DND-41 (cell line): ENCODE results near the gene OBI1.

Source experiments
- ATAC-seq: fragments of 200-7000 bp; cut with Tn5 transposase; 3 replicates; pipeline ENCODE4 v1.9.1; 2021; ENCODE audit warnings: low read depth; ENCODE audit not compliant: insufficient read depth
- DNase-seq: peaks from one replicate; pipeline ENCODE4 v3.0.0-alpha.2; 2020
- H2AFZ ChIP-seq: 2 replicates; pipeline ENCODE4 v1.6.0; 2012; ENCODE audit warnings: low read depth, low read length
- H3K27ac ChIP-seq: 2 replicates; pipeline ENCODE4 v1.5.1; 2012; ENCODE audit warnings: low read length, inconsistent platforms
- H3K27me3 ChIP-seq: fragments of 200-600 bp; sonication (generic); 2 replicates; pipeline ENCODE4 v1.6.0; 2012; ENCODE audit warnings: low read length, mild to moderate bottlenecking, inconsistent platforms; ENCODE audit not compliant: insufficient read depth, poor library complexity
- H3K36me3 ChIP-seq: 2 replicates; pipeline ENCODE4 v1.5.1; 2012; ENCODE audit warnings: low read length, inconsistent platforms; ENCODE audit not compliant: insufficient read depth
- H3K4me1 ChIP-seq: 2 replicates; pipeline ENCODE4 v1.5.1; 2012; ENCODE audit warnings: mild to moderate bottlenecking, low read length; ENCODE audit not compliant: insufficient read depth
- H3K4me2 ChIP-seq: 2 replicates; pipeline ENCODE4 v1.6.0; 2012; ENCODE audit warnings: mild to moderate bottlenecking, moderate library complexity, low read length, inconsistent platforms; ENCODE audit not compliant: insufficient read depth
- H3K4me3 ChIP-seq, 2 experiments: fragments of 200-600 bp in 1 of 2; shearing (Covaris generic) in 1 of 2; 2 replicates each; pipeline ENCODE4 v1.5.1; 2012 to 2016; ENCODE audit warnings: inconsistent platforms in 2 of 2, low read length in 2 of 2, mild to moderate bottlenecking in 2 of 2, low read depth in 1 of 2, moderate library complexity in 1 of 2
- H3K79me2 ChIP-seq: 2 replicates; pipeline ENCODE4 v1.6.0; 2012; ENCODE audit warnings: low read length, inconsistent platforms; ENCODE audit not compliant: insufficient read depth
- H3K9ac ChIP-seq: 2 replicates; pipeline ENCODE4 v1.6.0; 2012; ENCODE audit warnings: low read depth, mild to moderate bottlenecking, inconsistent platforms, low read length, moderate library complexity
- H3K9me3 ChIP-seq: 2 replicates; pipeline ENCODE4 v1.5.1; 2012; ENCODE audit warnings: low read length, moderate library complexity, mild to moderate bottlenecking, inconsistent platforms; ENCODE audit not compliant: insufficient read depth, severe bottlenecking
- H4K20me1 ChIP-seq: 2 replicates; pipeline ENCODE4 v1.6.0; 2012; ENCODE audit warnings: low read length; ENCODE audit not compliant: insufficient read depth
- EZH2 ChIP-seq: IDR thresholded peaks from 3 replicates; pipeline ENCODE4 v1.6.1; 2012; ENCODE audit warnings: borderline replicate concordance, low read depth, mild to moderate bottlenecking, moderate library complexity, low read length, inconsistent platforms; ENCODE audit not compliant: severe bottlenecking
- TF ChIP-seq, protein P1 (sequence below): IDR thresholded peaks from 2 replicates; pipeline ENCODE4 v1.5.1; 2012; ENCODE audit warnings: borderline replicate concordance, low read length, moderate library complexity, mild to moderate bottlenecking; ENCODE audit not compliant: poor library complexity, severe bottlenecking; ENCODE audit errors: extremely low read depth

The OBI1 gene

DNA sequence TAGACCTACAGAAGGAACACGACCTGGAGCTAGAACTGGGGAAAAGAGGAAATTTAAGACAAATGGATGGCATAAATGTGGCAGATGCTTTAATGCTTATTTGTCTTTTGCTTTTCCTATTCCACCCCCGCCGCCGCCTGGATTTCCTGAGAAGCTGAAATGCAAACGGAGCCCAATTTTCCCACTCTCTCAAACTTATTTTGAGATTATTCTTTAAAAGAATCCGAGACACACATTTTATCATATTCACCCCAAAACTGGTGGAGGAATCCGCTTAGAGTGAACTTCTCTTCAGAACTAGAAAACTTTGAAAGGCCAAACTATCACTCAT, 61.4 kb downstream of the OBI1 start:
- no peak overlapping the region for H3K4me2 ChIP-seq
- H2AFZ ChIP-seq, result no peak overlapping the region
- TF ChIP-seq EZH2, result no peak
- TF ChIP-seq, protein P1, sequence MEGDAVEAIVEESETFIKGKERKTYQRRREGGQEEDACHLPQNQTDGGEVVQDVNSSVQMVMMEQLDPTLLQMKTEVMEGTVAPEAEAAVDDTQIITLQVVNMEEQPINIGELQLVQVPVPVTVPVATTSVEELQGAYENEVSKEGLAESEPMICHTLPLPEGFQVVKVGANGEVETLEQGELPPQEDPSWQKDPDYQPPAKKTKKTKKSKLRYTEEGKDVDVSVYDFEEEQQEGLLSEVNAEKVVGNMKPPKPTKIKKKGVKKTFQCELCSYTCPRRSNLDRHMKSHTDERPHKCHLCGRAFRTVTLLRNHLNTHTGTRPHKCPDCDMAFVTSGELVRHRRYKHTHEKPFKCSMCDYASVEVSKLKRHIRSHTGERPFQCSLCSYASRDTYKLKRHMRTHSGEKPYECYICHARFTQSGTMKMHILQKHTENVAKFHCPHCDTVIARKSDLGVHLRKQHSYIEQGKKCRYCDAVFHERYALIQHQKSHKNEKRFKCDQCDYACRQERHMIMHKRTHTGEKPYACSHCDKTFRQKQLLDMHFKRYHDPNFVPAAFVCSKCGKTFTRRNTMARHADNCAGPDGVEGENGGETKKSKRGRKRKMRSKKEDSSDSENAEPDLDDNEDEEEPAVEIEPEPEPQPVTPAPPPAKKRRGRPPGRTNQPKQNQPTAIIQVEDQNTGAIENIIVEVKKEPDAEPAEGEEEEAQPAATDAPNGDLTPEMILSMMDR, result no peak
- H3K27ac ChIP-seq, result no peak overlapping the region
- ATAC-seq (no peak), DNase-seq (no peak)
- H4K20me1 ChIP-seq, result peaks cover 2% of the 10 kb centered on the region; the same call in 1 of the 2 replicates
- no peak overlapping the region for H3K9ac ChIP-seq
- peaks cover 29% of the 10 kb centered on the region for H3K27me3 ChIP-seq
- H3K9me3 ChIP-seq, result no peaks in the 10 kb centered on the region
- H3K4me1 ChIP-seq, result peaks cover 3% of the 10 kb centered on the region
- H3K79me2 ChIP-seq, result no peaks in the 10 kb centered on the region
- H3K4me3 ChIP-seq, result no peak overlapping the region
- H3K36me3 ChIP-seq, result no peaks in the 10 kb centered on the region

DNA sequence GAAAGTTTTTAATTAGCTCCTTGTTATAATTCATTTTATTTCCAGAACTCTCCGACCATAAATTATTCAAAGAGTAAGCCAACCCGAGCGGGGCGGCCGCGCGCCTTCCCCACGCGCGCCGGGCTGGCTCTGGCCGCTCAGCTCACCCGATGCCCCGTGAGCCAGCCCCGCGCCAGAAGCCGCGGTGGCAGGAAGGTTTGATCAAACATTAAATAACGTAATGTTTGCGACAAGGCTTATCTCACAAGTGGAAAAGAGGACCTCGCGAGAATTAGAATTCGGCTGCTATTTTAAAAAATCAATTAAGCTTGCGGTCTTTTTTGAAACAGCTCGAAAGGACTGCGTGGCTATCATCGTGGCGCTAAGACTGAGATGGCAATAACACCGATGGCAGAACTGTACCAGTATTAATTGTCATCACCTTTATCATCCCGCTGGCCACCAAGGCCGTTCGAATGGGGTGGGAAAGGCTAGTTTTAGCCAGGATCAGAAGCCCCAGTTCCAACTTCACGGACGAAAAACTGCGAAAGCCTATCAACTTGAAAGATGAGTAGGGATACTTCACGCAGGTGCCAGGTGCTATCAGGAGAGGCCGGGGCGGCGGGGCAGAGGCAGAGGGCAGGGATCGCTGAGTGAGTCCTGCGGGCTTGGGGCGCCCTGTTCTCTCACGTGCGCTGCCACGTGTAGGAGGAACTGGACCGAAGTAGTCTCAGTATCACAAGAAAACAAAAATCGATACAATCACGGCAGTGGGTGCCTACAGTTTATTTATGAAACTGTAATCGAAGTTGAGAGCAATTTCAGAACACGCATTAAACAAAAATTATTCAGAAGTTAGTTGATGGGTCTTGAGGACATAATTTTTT, 62.0 kb downstream of the OBI1 start:
- H3K4me3 ChIP-seq, result no peak overlapping the region
- no peak overlapping the region for H2AFZ ChIP-seq
- no peak overlapping the region for H3K9ac ChIP-seq
- no peaks in the 10 kb centered on the region for H3K4me1 ChIP-seq
- peaks cover 2% of the 10 kb centered on the region; the same call in 1 of the 2 replicates for H4K20me1 ChIP-seq
- no peak overlapping the region for H3K4me2 ChIP-seq
- H3K9me3 ChIP-seq, result no peaks in the 10 kb centered on the region
- no peaks in the 10 kb centered on the region for H3K79me2 ChIP-seq
- DNase-seq (no peak), ATAC-seq (no peak)
- no peak overlapping the region for H3K27ac ChIP-seq
- peaks cover 29% of the 10 kb centered on the region for H3K27me3 ChIP-seq
- no peaks in the 10 kb centered on the region for H3K36me3 ChIP-seq
- TF ChIP-seq, protein P1, result no peak
- TF ChIP-seq EZH2, result no peak

DNA sequence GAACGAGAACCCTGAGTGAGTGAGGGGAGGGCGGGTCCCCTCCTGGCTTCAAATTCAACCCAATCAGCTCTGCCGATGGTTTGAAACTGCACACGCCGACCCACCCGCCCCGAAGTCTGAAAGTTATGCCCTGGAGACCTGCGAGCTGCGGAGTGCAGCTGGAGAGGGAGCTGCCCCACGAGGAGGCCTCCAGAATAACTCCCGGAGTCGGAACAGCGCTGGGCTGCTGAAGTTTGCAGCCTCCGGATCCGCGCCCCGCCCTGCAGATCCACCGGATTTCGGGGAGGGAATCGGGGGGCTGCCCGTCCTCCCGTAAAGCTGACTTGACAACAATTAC, 62.6 kb downstream of the OBI1 start:
- ATAC-seq, result no peak
- Histone ChIP-seq H3K79me2 (no peaks in the 10 kb centered on the region), H3K4me2 (no peak overlapping the region), H3K9ac (no peak overlapping the region), H3K4me3 (no peak overlapping the region), H3K27ac (no peak overlapping the region), H2AFZ (no peak overlapping the region), H3K36me3 (no peaks in the 10 kb centered on the region), H3K4me1 (no peaks in the 10 kb centered on the region), H4K20me1 (peaks cover 2% of the 10 kb centered on the region; the same call in 1 of the 2 replicates), H3K27me3 (peaks cover 29% of the 10 kb centered on the region), H3K9me3 (no peaks in the 10 kb centered on the region)
- TF ChIP-seq EZH2, result no peak
- TF ChIP-seq, protein P1, result no peak
- no peak for DNase-seq
